HCT116 (cell line): ENCODE data around the gene YTHDC2. TPM values are rescaled to one million over a fixed set of nuclear protein-coding genes. Genes with fewer than 3 reads are reported as not detected.

Source experiments
- ATAC-seq: fragments of 200-7000 bp; cut with Tn5 transposase; 2 replicates; pipeline ENCODE4 v1.9.1; 2020; ENCODE audit warnings: mild to moderate bottlenecking, moderate library complexity
- BruUV-seq: library from RNA; stranded (reverse); fragments of 400-500 nt; replicated peaks from 2 replicates; lab custom pipeline; 2021; lab: Mats Ljungman, UMichigan
- CTCF ChIA-PET: fragments of 300-600 bp; sonication (Branson Sonifier 250); formaldehyde crosslinking; loops from one replicate; lab custom pipeline; 2021; ENCODE audit warnings: antibody characterized with exemption; lab: Charles Lee
- POLR2A ChIA-PET: fragments of 300-600, 350-600 bp; sonication (Branson Sonifier 250); formaldehyde crosslinking; loops from one replicate; lab custom pipeline; 2021; ENCODE audit warnings: antibody characterized with exemption; lab: Charles Lee
- RAD21 ChIA-PET, 2 experiments: fragments of 300-600 bp; sonication (Branson Sonifier 250); formaldehyde crosslinking; loops; one replicate each; lab custom pipeline; 2023; ENCODE audit warnings: low total read pairs in 2 of 2; ENCODE audit not compliant: uncharacterized antibody in 2 of 2, unreplicated experiment in 2 of 2, low non-redundant PET in 1 of 2; lab: Charles Lee
- DNase-seq: peaks from one replicate; pipeline ENCODE4 v3.0.0-alpha.2; 2010; ENCODE audit warnings: low read depth, low spot score
- H2AFZ ChIP-seq: fragments of 200-600 bp; shearing (Covaris generic), sonication (generic); 2 replicates; pipeline ENCODE4 v1.6.1; 2017; ENCODE audit warnings: low read depth, mixed run types, mixed read lengths, antibody characterized with exemption, low read length; ENCODE audit not compliant: poor library complexity, severe bottlenecking
- H3K27ac ChIP-seq: 2 replicates; pipeline ENCODE4 v1.5.1; 2012; ENCODE audit warnings: low read depth, low read length
- H3K27me3 ChIP-seq: fragments of 200-600 bp; sonication (generic); 2 replicates; pipeline ENCODE4 v1.6.1; 2016; ENCODE audit warnings: mixed run types, low read length, mixed read lengths; ENCODE audit not compliant: insufficient read depth
- H3K36me3 ChIP-seq, 2 experiments: fragments of 200-500 bp in 1 of 2; fragments of 200-600 bp in 1 of 2; sonication (Bioruptor generic) in 1 of 2; sonication (generic) in 1 of 2; 2 replicates each; pipeline versions ENCODE4 v1.5.1 to v1.6.1; 2014 to 2016; ENCODE audit warnings: low read length in 2 of 2, inconsistent platforms in 1 of 2, mixed read lengths in 1 of 2, mixed run types in 1 of 2; ENCODE audit not compliant: insufficient read depth in 2 of 2, control insufficient read depth in 1 of 2
- H3K4me1 ChIP-seq, 2 experiments: fragments of 200-600 bp in 1 of 2; sonication (generic) in 1 of 2; 2 replicates each; pipeline versions ENCODE4 v1.5.1 to v1.6.1; 2012 to 2017; ENCODE audit warnings: low read length in 2 of 2, inconsistent platforms in 1 of 2, mild to moderate bottlenecking in 1 of 2, mixed read lengths in 1 of 2, mixed run types in 1 of 2, moderate library complexity in 1 of 2; ENCODE audit not compliant: insufficient read depth in 2 of 2, control insufficient read depth in 1 of 2
- H3K4me2 ChIP-seq: fragments of 200-600 bp; sonication (generic); 2 replicates; pipeline ENCODE4 v1.6.1; 2017; ENCODE audit warnings: mixed run types, low read length, mixed read lengths
- H3K4me3 ChIP-seq, 2 experiments: fragments of 200-600 bp in 1 of 2; sonication (generic) in 1 of 2; replicated peaks in 1 of 2; 2 replicates each; pipeline ENCODE4 v1.5.1; 2011 to 2016; ENCODE audit warnings: low read length in 2 of 2, control low read depth in 1 of 2, low read depth in 1 of 2, mild to moderate bottlenecking in 1 of 2, mixed read lengths in 1 of 2, mixed run types in 1 of 2
- H3K79me2 ChIP-seq: fragments of 200-600 bp; sonication (generic); 2 replicates; pipeline ENCODE4 v1.6.1; 2017; ENCODE audit warnings: mild to moderate bottlenecking, mixed run types, low read length, moderate library complexity, mixed read lengths; ENCODE audit not compliant: insufficient read depth
- H3K9ac ChIP-seq: fragments of 200-600 bp; sonication (generic); 2 replicates; pipeline ENCODE4 v1.6.1; 2016; ENCODE audit warnings: low read length, mixed read lengths
- H3K9me2 ChIP-seq: fragments of 200-600 bp; sonication (generic), shearing (Covaris generic); 2 replicates; pipeline ENCODE4 v1.6.1; 2017; ENCODE audit warnings: mixed run types, mild to moderate bottlenecking, moderate library complexity; ENCODE audit not compliant: insufficient read depth
- H3K9me3 ChIP-seq, 2 experiments: fragments of 200-500 bp in 1 of 2; fragments of 200-600 bp in 1 of 2; sonication (Bioruptor generic) in 1 of 2; sonication (generic) in 1 of 2; 2 replicates each; pipeline ENCODE4 v1.6.1; 2014 to 2017; ENCODE audit warnings: low read length in 2 of 2, mixed read lengths in 2 of 2, inconsistent platforms in 1 of 2, low read depth in 1 of 2, mild to moderate bottlenecking in 1 of 2, mixed run types in 1 of 2, moderate library complexity in 1 of 2; ENCODE audit not compliant: control insufficient read depth in 1 of 2, insufficient read depth in 1 of 2
- H4K20me1 ChIP-seq: fragments of 200-600 bp; sonication (generic), shearing (Covaris generic); 2 replicates; pipeline ENCODE4 v1.6.1; 2017; ENCODE audit warnings: mixed run types, mild to moderate bottlenecking, moderate library complexity; ENCODE audit not compliant: insufficient read depth
- CBX3 ChIP-seq: IDR thresholded peaks from 2 replicates; pipeline ENCODE4 v1.6.1; 2012; ENCODE audit warnings: low read depth
- CEBPB ChIP-seq: IDR thresholded peaks from 2 replicates; pipeline ENCODE4 v1.6.1; 2012; ENCODE audit warnings: low read depth
- EGR1 ChIP-seq: IDR thresholded peaks from 2 replicates; pipeline ENCODE4 v1.6.1; 2012; ENCODE audit warnings: low read depth
- EZH2 ChIP-seq: fragments of 200-600 bp; sonication (generic); IDR thresholded peaks from 2 replicates; pipeline ENCODE4 v1.6.1; 2017; ENCODE audit warnings: antibody characterized with exemption, mixed run types
- EZH2phosphoT487 ChIP-seq: fragments of 200-600 bp; IDR thresholded peaks from 2 replicates; pipeline ENCODE4 v1.6.1; 2018; ENCODE audit warnings: antibody characterized with exemption, borderline replicate concordance
- FOSL1 ChIP-seq: IDR thresholded peaks from 2 replicates; pipeline ENCODE4 v1.6.1; 2012; ENCODE audit warnings: low read depth
- JUND ChIP-seq: IDR thresholded peaks from 2 replicates; pipeline ENCODE4 v1.6.1; 2012
- POLR2A ChIP-seq: IDR thresholded peaks from 2 replicates; pipeline ENCODE4 v1.7.0; 2011; ENCODE audit warnings: borderline replicate concordance; ENCODE audit not compliant: insufficient read depth, insufficient read length; ENCODE audit errors: extremely low read depth
- POLR2AphosphoS5 ChIP-seq: IDR thresholded peaks from 2 replicates; pipeline ENCODE4 v1.6.1; 2011; ENCODE audit warnings: mild to moderate bottlenecking, low read depth, low read length, moderate library complexity
- RAD21 ChIP-seq: IDR thresholded peaks from 2 replicates; pipeline ENCODE4 v1.6.1; 2012; ENCODE audit warnings: low read depth, mild to moderate bottlenecking
- REST ChIP-seq: IDR thresholded peaks from 2 replicates; pipeline ENCODE4 v1.6.1; 2012; ENCODE audit warnings: low read depth
- SIN3A ChIP-seq: IDR thresholded peaks from 2 replicates; pipeline ENCODE4 v1.6.1; 2012; ENCODE audit warnings: low read depth
- SP1 ChIP-seq: IDR thresholded peaks from 2 replicates; pipeline ENCODE4 v1.6.1; 2012; ENCODE audit warnings: low read depth
- SRF ChIP-seq: IDR thresholded peaks from 2 replicates; pipeline ENCODE4 v1.6.1; 2012; ENCODE audit warnings: low read depth
- TCF7L2 ChIP-seq: IDR thresholded peaks from 2 replicates; pipeline ENCODE4 v1.7.0; 2011; ENCODE audit warnings: borderline replicate concordance, inconsistent platforms; ENCODE audit not compliant: insufficient read depth, insufficient read length; ENCODE audit errors: extremely low read depth
- YY1 ChIP-seq: IDR thresholded peaks from 2 replicates; pipeline ENCODE4 v1.6.1; 2011; ENCODE audit warnings: low read length, low read depth, moderate library complexity, mild to moderate bottlenecking; ENCODE audit not compliant: insufficient replicate concordance; ENCODE audit errors: extremely low read depth
- ZFX ChIP-seq: fragments of 450-650 bp; IDR thresholded peaks from 2 replicates; pipeline ENCODE4 v1.6.1; 2017
- ZNF274 ChIP-seq: fragments of 200-500 bp; sonication (Bioruptor generic); IDR thresholded peaks from 2 replicates; pipeline ENCODE4 v1.6.1; 2014; ENCODE audit warnings: mild to moderate bottlenecking, low read depth, low read length, inconsistent platforms
- intact Hi-C: fragments of 100-400 bp; cut with micrococcal nuclease; formaldehyde crosslinking; loops from 2 replicates; pipeline ENCODE4 v1.10.0; 2022
- total RNA-seq: library from RNA; stranded (reverse); gene quantifications from one replicate; pipeline ENCODE4 v1.2.1, GENCODE V29; 2021; ENCODE audit not compliant: unreplicated experiment
- TF ChIP-seq, protein P1 (sequence below): IDR thresholded peaks from 2 replicates; pipeline ENCODE4 v1.6.1; 2012
- TF ChIP-seq, protein P2 (sequence below): IDR thresholded peaks from 2 replicates; pipeline ENCODE4 v1.6.1; 2011; ENCODE audit warnings: mild to moderate bottlenecking, low read length, moderate library complexity; ENCODE audit not compliant: insufficient replicate concordance; ENCODE audit errors: extremely low read depth

The YTHDC2 gene
- total RNA-seq, 1 experiment from 2014 or later, result 22.2 TPM

GRCh38 chr5:113514289-113514635 lies 768 bp downstream of the YTHDC2 start:
- intact Hi-C loops, result loop anchor here (5.0 kb wide), 2 partner anchors 93 to 307 kb away; no protein-coding TSS in a partner anchor
- H3K9me3 ChIP-seq, result peaks cover 0 to 6% of the 10 kb centered on the region in 2 experiments; a peak in 1 of 4 replicates
- no TSS peak for BruUV-seq
- peak overlapping the region; percentile 84 for H3K9ac ChIP-seq
- H3K36me3 ChIP-seq, result peaks cover under 1 to 2% of the 10 kb centered on the region in 2 experiments; a peak in 2 of 4 replicates
- H3K4me2 ChIP-seq, result peak overlapping the region; percentile 70
- H3K4me1 ChIP-seq, result peaks cover 0 to 15% of the 10 kb centered on the region in 2 experiments; a peak in 2 of 4 replicates
- H2AFZ ChIP-seq, result no peak overlapping the region
- ChIA-PET RAD21 (no interaction called here), CTCF (interaction anchor here (1.1 to 1.2 kb wide), 2 partner anchors 9 to 1555 kb away, joined by 3 read pairs; no protein-coding TSS in a partner anchor), POLR2A (no interaction called here)
- H3K27me3 ChIP-seq, result no peaks in the 10 kb centered on the region
- no peaks in the 10 kb centered on the region for H4K20me1 ChIP-seq
- TF ChIP-seq SRF (no peak), ZNF274 (no peak), FOSL1 (no peak), POLR2A (no peak), REST (no peak), ZFX (no peak), EZH2 (no peak), YY1 (no peak), SP1 (no peak), POLR2AphosphoS5 (no peak), SIN3A (no peak), EGR1 (no peak), RAD21 (no peak), EZH2phosphoT487 (no peak), JUND (no peak), CBX3 (no peak), TCF7L2 (no peak), CEBPB (no peak)
- TF ChIP-seq, protein P1, sequence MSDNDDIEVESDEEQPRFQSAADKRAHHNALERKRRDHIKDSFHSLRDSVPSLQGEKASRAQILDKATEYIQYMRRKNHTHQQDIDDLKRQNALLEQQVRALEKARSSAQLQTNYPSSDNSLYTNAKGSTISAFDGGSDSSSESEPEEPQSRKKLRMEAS, result no peak
- TF ChIP-seq, protein P2, sequence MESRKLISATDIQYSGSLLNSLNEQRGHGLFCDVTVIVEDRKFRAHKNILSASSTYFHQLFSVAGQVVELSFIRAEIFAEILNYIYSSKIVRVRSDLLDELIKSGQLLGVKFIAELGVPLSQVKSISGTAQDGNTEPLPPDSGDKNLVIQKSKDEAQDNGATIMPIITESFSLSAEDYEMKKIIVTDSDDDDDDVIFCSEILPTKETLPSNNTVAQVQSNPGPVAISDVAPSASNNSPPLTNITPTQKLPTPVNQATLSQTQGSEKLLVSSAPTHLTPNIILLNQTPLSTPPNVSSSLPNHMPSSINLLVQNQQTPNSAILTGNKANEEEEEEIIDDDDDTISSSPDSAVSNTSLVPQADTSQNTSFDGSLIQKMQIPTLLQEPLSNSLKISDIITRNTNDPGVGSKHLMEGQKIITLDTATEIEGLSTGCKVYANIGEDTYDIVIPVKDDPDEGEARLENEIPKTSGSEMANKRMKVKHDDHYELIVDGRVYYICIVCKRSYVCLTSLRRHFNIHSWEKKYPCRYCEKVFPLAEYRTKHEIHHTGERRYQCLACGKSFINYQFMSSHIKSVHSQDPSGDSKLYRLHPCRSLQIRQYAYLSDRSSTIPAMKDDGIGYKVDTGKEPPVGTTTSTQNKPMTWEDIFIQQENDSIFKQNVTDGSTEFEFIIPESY, result no peak
- no peaks in the 10 kb centered on the region for H3K9me2 ChIP-seq
- ATAC-seq, result no peak
- peaks cover 51% of the 10 kb centered on the region for H3K79me2 ChIP-seq
- H3K27ac ChIP-seq, result peak overlapping the region; percentile 68; the same call in 1 of the 2 replicates
- H3K4me3 ChIP-seq, result peak overlapping the region; percentile 68 to 84
- no peak for DNase-seq
